K562 (cell line): ENCODE data around the gene PGGHG.
A peak's percentile ranks its signal among the peaks of the same experiment; 100 is the strongest.

ENCODE experiments used
- CHD1 ChIP-seq: fragments of 200-600 bp; sonication (generic); IDR thresholded peaks from one replicate; pipeline ENCODE4 v1.6.1; 2012; ENCODE audit warnings: mild to moderate bottlenecking, moderate library complexity, low read length, inconsistent platforms
- MAFG ChIP-seq: fragments of 450-650 bp; conservative IDR thresholded peaks from 2 replicates; pipeline ENCODE4 v1.6.1; 2016; ENCODE audit warnings: missing genetic modification characterization, missing compliant biosample characterization
- POLR2A ChIP-seq: fragments of 450-650 bp; conservative IDR thresholded peaks from 2 replicates; pipeline ENCODE4 v1.6.1; 2016
- RAD21 ChIP-seq, 2 experiments: fragments of 250-450 bp in 1 of 2; fragments of 450-650 bp in 1 of 2; sonication (Bioruptor Pico) in 1 of 2; formaldehyde crosslinking in 1 of 2; IDR thresholded peaks in 1 of 2; conservative IDR thresholded peaks in 1 of 2; 2 replicates each; pipeline versions ENCODE4 v1.4.0 to v1.8.0; 2020 to 2022; ENCODE audit warnings: mild to moderate bottlenecking in 2 of 2, moderate library complexity in 1 of 2
- RBFOX2 ChIP-seq: fragments of 200-400 bp; formaldehyde crosslinking; IDR thresholded peaks from 2 replicates; pipeline ENCODE4 v1.6.1; 2017; ENCODE audit warnings: low read depth, mild to moderate bottlenecking, low read length, moderate library complexity
- STAT5B ChIP-seq: fragments of 250-450 bp; sonication (Bioruptor Pico); IDR thresholded peaks from 2 replicates; pipeline ENCODE4 v1.8.0; 2021; ENCODE audit warnings: mild to moderate bottlenecking, inconsistent platforms
- ZNF24 ChIP-seq: fragments of 450-650 bp; IDR thresholded peaks from 2 replicates; pipeline ENCODE4 v1.6.1; 2016
- TF ChIP-seq, protein P1 (sequence below): fragments of 200-800 bp; sonication (Bioruptor generic); IDR thresholded peaks from 2 replicates; pipeline ENCODE4 v1.6.1; 2016; ENCODE audit warnings: missing genetic modification characterization, missing compliant biosample characterization
- TF ChIP-seq, protein P2 (sequence below): fragments of 250-450 bp; sonication (Bioruptor Pico); IDR thresholded peaks from 2 replicates; pipeline ENCODE4 v1.5.0; 2021; ENCODE audit warnings: mild to moderate bottlenecking, borderline replicate concordance
- TF ChIP-seq, protein P3 (sequence below): sonication (generic); formaldehyde crosslinking; IDR thresholded peaks from 2 replicates; pipeline ENCODE4 v1.8.1; 2023; ENCODE audit warnings: mild to moderate bottlenecking, missing genetic modification reagents
- TF ChIP-seq, protein P4 (sequence below): sonication (generic); formaldehyde crosslinking; IDR thresholded peaks from 2 replicates; pipeline ENCODE4 v1.9.0; 2022; ENCODE audit warnings: mild to moderate bottlenecking, missing genetic modification reagents
- TF ChIP-seq, protein P5 (sequence below): fragments of 250-450 bp; sonication (Bioruptor Pico); IDR thresholded peaks from 2 replicates; pipeline ENCODE4 v1.4.0; 2020; ENCODE audit warnings: borderline replicate concordance

DNA sequence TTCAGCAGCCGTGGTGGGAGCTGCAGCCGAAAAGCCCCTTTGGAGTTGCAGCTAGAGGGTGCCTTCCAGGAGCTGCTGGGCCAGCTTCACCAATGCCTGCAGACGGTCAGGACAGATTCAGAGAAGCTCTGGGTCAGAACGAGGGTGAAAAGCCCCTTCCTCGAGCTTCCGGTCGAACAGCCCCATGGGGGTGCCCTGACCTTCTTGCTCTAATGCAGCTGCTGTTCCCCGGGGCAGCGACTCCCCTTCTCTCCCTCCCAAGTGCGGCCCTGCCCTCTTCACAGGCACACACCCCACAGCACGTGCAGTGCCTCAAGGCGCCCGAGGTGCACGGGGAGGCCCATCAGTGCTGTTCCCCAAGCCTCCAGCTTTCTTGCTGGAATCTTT lies 41.4 kb downstream of the PGGHG start:
- TF ChIP-seq CHD1 (no peak), POLR2A (no peak), MAFG (no peak), ZNF24 (no peak), RAD21 (CRISPR knock-in tag; conservative IDR thresholded peaks at IDR 0.05 in 1 of 2, IDR thresholded peaks at IDR 0.05 in 1 of 2) (no peak), STAT5B (no peak), RBFOX2 (peak; percentile 49; the same call in 1 of the 2 replicates)
- TF ChIP-seq, protein P1, sequence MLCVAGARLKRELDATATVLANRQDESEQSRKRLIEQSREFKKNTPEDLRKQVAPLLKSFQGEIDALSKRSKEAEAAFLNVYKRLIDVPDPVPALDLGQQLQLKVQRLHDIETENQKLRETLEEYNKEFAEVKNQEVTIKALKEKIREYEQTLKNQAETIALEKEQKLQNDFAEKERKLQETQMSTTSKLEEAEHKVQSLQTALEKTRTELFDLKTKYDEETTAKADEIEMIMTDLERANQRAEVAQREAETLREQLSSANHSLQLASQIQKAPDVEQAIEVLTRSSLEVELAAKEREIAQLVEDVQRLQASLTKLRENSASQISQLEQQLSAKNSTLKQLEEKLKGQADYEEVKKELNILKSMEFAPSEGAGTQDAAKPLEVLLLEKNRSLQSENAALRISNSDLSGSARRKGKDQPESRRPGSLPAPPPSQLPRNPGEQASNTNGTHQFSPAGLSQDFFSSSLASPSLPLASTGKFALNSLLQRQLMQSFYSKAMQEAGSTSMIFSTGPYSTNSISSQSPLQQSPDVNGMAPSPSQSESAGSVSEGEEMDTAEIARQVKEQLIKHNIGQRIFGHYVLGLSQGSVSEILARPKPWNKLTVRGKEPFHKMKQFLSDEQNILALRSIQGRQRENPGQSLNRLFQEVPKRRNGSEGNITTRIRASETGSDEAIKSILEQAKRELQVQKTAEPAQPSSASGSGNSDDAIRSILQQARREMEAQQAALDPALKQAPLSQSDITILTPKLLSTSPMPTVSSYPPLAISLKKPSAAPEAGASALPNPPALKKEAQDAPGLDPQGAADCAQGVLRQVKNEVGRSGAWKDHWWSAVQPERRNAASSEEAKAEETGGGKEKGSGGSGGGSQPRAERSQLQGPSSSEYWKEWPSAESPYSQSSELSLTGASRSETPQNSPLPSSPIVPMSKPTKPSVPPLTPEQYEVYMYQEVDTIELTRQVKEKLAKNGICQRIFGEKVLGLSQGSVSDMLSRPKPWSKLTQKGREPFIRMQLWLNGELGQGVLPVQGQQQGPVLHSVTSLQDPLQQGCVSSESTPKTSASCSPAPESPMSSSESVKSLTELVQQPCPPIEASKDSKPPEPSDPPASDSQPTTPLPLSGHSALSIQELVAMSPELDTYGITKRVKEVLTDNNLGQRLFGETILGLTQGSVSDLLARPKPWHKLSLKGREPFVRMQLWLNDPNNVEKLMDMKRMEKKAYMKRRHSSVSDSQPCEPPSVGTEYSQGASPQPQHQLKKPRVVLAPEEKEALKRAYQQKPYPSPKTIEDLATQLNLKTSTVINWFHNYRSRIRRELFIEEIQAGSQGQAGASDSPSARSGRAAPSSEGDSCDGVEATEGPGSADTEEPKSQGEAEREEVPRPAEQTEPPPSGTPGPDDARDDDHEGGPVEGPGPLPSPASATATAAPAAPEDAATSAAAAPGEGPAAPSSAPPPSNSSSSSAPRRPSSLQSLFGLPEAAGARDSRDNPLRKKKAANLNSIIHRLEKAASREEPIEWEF (CRISPR knock-in tag), result no peak
- TF ChIP-seq, protein P2, sequence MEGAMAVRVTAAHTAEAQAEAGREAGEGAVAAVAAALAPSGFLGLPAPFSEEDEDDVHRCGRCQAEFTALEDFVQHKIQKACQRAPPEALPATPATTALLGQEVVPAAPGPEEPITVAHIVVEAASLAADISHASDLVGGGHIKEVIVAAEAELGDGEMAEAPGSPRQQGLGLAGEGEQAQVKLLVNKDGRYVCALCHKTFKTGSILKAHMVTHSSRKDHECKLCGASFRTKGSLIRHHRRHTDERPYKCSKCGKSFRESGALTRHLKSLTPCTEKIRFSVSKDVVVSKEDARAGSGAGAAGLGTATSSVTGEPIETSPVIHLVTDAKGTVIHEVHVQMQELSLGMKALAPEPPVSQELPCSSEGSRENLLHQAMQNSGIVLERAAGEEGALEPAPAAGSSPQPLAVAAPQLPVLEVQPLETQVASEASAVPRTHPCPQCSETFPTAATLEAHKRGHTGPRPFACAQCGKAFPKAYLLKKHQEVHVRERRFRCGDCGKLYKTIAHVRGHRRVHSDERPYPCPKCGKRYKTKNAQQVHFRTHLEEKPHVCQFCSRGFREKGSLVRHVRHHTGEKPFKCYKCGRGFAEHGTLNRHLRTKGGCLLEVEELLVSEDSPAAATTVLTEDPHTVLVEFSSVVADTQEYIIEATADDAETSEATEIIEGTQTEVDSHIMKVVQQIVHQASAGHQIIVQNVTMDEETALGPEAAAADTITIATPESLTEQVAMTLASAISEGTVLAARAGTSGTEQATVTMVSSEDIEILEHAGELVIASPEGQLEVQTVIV (CRISPR knock-in tag), result no peak
- TF ChIP-seq, protein P3, sequence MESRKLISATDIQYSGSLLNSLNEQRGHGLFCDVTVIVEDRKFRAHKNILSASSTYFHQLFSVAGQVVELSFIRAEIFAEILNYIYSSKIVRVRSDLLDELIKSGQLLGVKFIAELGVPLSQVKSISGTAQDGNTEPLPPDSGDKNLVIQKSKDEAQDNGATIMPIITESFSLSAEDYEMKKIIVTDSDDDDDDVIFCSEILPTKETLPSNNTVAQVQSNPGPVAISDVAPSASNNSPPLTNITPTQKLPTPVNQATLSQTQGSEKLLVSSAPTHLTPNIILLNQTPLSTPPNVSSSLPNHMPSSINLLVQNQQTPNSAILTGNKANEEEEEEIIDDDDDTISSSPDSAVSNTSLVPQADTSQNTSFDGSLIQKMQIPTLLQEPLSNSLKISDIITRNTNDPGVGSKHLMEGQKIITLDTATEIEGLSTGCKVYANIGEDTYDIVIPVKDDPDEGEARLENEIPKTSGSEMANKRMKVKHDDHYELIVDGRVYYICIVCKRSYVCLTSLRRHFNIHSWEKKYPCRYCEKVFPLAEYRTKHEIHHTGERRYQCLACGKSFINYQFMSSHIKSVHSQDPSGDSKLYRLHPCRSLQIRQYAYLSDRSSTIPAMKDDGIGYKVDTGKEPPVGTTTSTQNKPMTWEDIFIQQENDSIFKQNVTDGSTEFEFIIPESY (CRISPR knock-in tag), result no peak
- TF ChIP-seq, protein P4, sequence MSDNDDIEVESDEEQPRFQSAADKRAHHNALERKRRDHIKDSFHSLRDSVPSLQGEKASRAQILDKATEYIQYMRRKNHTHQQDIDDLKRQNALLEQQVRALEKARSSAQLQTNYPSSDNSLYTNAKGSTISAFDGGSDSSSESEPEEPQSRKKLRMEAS (CRISPR knock-in tag), result no peak
- TF ChIP-seq, protein P5, sequence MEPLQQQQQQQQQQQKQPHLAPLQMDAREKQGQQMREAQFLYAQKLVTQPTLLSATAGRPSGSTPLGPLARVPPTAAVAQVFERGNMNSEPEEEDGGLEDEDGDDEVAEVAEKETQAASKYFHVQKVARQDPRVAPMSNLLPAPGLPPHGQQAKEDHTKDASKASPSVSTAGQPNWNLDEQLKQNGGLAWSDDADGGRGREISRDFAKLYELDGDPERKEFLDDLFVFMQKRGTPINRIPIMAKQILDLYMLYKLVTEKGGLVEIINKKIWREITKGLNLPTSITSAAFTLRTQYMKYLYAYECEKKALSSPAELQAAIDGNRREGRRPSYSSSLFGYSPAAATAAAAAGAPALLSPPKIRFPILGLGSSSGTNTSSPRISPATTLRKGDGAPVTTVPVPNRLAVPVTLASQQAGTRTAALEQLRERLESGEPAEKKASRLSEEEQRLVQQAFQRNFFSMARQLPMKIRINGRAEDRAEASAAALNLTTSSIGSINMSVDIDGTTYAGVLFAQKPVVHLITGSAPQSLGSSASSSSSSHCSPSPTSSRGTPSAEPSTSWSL (CRISPR knock-in tag), result no peak
